Keratinocyte (primary cell): ENCODE results near the gene METTL26. TPM values are rescaled to one million over a fixed set of nuclear protein-coding genes. Genes with fewer than 3 reads are reported as not detected.

Source experiments
- DNase-seq: peaks from one replicate; pipeline ENCODE4 v3.0.0-alpha.2; 2011; ENCODE audit warnings: low read depth, missing footprints, low spot score
- FAIRE-seq: peaks from 2 replicates; lab custom pipeline; 2011; peaks lifted over from hg19 to GRCh38; lab: Jason Lieb, UNC
- H2AFZ ChIP-seq: 2 replicates; pipeline ENCODE4 v1.6.0; 2012; ENCODE audit warnings: low read length, control low read depth, inconsistent platforms; ENCODE audit not compliant: control insufficient read depth
- H3K27ac ChIP-seq: 2 replicates; pipeline ENCODE4 v1.5.1; 2011; ENCODE audit warnings: low read length; ENCODE audit not compliant: control insufficient read depth, insufficient read depth
- H3K27me3 ChIP-seq: 3 replicates; pipeline ENCODE4 v1.6.0; 2011; ENCODE audit warnings: low read length; ENCODE audit not compliant: control insufficient read depth, insufficient read depth; ENCODE audit errors: extremely low read depth
- H3K36me3 ChIP-seq, 2 experiments: 2 replicates in 1 of 2; 3 replicates in 1 of 2; pipeline ENCODE4 v1.5.1; 2011; ENCODE audit warnings: low read length in 2 of 2, mild to moderate bottlenecking in 1 of 2; ENCODE audit not compliant: control insufficient read depth in 2 of 2, insufficient read depth in 2 of 2; ENCODE audit errors: extremely low read depth in 1 of 2
- H3K4me1 ChIP-seq: 3 replicates; pipeline ENCODE4 v1.5.1; 2011; ENCODE audit warnings: low read length; ENCODE audit not compliant: control insufficient read depth, insufficient read depth; ENCODE audit errors: extremely low read depth
- H3K4me2 ChIP-seq: 3 replicates; pipeline ENCODE4 v1.6.0; 2011; ENCODE audit warnings: low read depth, low read length; ENCODE audit not compliant: control insufficient read depth, insufficient read depth; ENCODE audit errors: extremely low read depth
- H3K4me3 ChIP-seq, 3 experiments: fragments of 200-600 bp in 1 of 3; sonication (generic) in 1 of 3; 2 replicates in 2 of 3; 3 replicates in 1 of 3; pipeline ENCODE4 v1.5.1; 2011 to 2016; ENCODE audit warnings: low read length in 3 of 3, mild to moderate bottlenecking in 3 of 3, control low read depth in 2 of 3, inconsistent platforms in 1 of 3, low read depth in 1 of 3, mixed read lengths in 1 of 3, mixed run types in 1 of 3, moderate library complexity in 1 of 3; ENCODE audit not compliant: control insufficient read depth in 2 of 3, insufficient read depth in 2 of 3; ENCODE audit errors: extremely low read depth in 1 of 3
- H3K79me2 ChIP-seq: 2 replicates; pipeline ENCODE4 v1.6.0; 2012; ENCODE audit warnings: low read length; ENCODE audit not compliant: control insufficient read depth, insufficient read depth
- H3K9ac ChIP-seq: 3 replicates; pipeline ENCODE4 v1.6.0; 2011; ENCODE audit warnings: low read length; ENCODE audit not compliant: control insufficient read depth, insufficient read depth; ENCODE audit errors: extremely low read depth
- H3K9me1 ChIP-seq: 3 replicates; pipeline ENCODE4 v1.6.0; 2011; ENCODE audit warnings: low read length; ENCODE audit not compliant: control insufficient read depth, insufficient read depth; ENCODE audit errors: extremely low read depth
- H3K9me3 ChIP-seq: 2 replicates; pipeline ENCODE4 v1.5.1; 2012; ENCODE audit warnings: low read depth, low read length; ENCODE audit not compliant: control insufficient read depth
- H4K20me1 ChIP-seq: 3 replicates; pipeline ENCODE4 v1.6.0; 2011; ENCODE audit warnings: low read length; ENCODE audit not compliant: control insufficient read depth, insufficient read depth; ENCODE audit errors: extremely low read depth
- CTCF ChIP-seq, 3 experiments: IDR thresholded peaks in 1 of 3; conservative IDR thresholded peaks in 1 of 3; optimal IDR thresholded peaks in 1 of 3; 2 replicates in 2 of 3; 3 replicates in 1 of 3; pipeline versions ENCODE3 to v1.5.1; 2011; ENCODE audit warnings: low read length in 3 of 3, mild to moderate bottlenecking in 3 of 3, moderate library complexity in 2 of 3, control low read depth in 1 of 3, inconsistent platforms in 1 of 3; ENCODE audit not compliant: insufficient read depth in 2 of 3; ENCODE audit errors: extremely low read depth in 1 of 3
- EZH2 ChIP-seq: IDR thresholded peaks from one replicate; pipeline ENCODE4 v1.6.1; 2012; ENCODE audit warnings: inconsistent platforms, mild to moderate bottlenecking, low read length, moderate library complexity
- dilution Hi-C: fragments of 300-500 bp; cut with MboI; formaldehyde crosslinking; loops from one replicate; pipeline ENCODE4 v1.7.0; 2020; ENCODE audit warnings: low sequenced_read_pairs; ENCODE audit not compliant: extremely low pct_ligation_motif_present
- polyA plus RNA-seq, 5 experiments: library from polyadenylated mRNA; depleted of rRNA in 3 of 5; stranded (reverse) in 3 of 5; stranded (forward) in 1 of 5; unstranded in 1 of 5; fragments of >200 nt; gene quantifications; 1 replicate in 1 of 5; 2 replicates in 3 of 5; 3 replicates in 1 of 5; pipeline versions ENCODE4 v1.2.1 to v1.2.3, GENCODE V29; 2011 to 2012; ENCODE audit warnings: missing spikeins in 2 of 5, low read depth in 1 of 5, low replicate concordance in 1 of 5

The METTL26 gene
- polyA plus RNA-seq, 1 donor (not counting 4 experiments of a cell fraction or from before 2014, with no cell fraction given) = 46.9 TPM

- TF ChIP-seq EZH2 (no peak), CTCF (optimal IDR thresholded peaks at IDR 0.05 in 1 of 3, IDR thresholded peaks at IDR 0.05 in 1 of 3, conservative IDR thresholded peaks at IDR 0.05 in 1 of 3; ENCODE audit: extremely low read depth in 1 of 3, insufficient read depth in 2 of 3, low read length in 3 of 3) (no peak)
- Histone ChIP-seq H3K4me1 (peaks cover 56% of the 10 kb centered on the region), H2AFZ (no peak overlapping the region), H3K4me2 (peak overlapping the region; percentile 97), H3K9me1 (peaks cover 12% of the 10 kb centered on the region), H3K27me3 (no peaks in the 10 kb centered on the region), H3K36me3 (no peaks in the 10 kb centered on the region), H3K27ac (no peak overlapping the region), H3K4me3 (peak overlapping the region in 1 of 3 experiments; percentile 75), H3K9ac (no peak overlapping the region), H4K20me1 (peaks cover 42% of the 10 kb centered on the region), H3K79me2 (peaks cover 37% of the 10 kb centered on the region), H3K9me3 (no peaks in the 10 kb centered on the region)
- dilution Hi-C loops = no loop called here
- no peak for DNase-seq
- no peak for FAIRE-seq
Measured at GRCh38 chr16:591231-591630, 44.9 kb downstream of the METTL26 start.

GRCh38 chr16:590815-591200 lies 45.3 kb downstream of the METTL26 start:
- Histone ChIP-seq H3K36me3 (no peaks in the 10 kb centered on the region), H3K4me1 (peaks cover 52% of the 10 kb centered on the region), H3K27ac (peak overlapping the region; percentile 36), H3K4me3 (peak overlapping the region; percentile 75 to 85 (median 84)), H3K27me3 (no peaks in the 10 kb centered on the region), H3K9me3 (no peaks in the 10 kb centered on the region), H3K79me2 (peaks cover 33% of the 10 kb centered on the region), H4K20me1 (peaks cover 40% of the 10 kb centered on the region), H2AFZ (no peak overlapping the region), H3K9me1 (peaks cover 12% of the 10 kb centered on the region), H3K4me2 (peak overlapping the region; percentile 97), H3K9ac (peak overlapping the region; percentile 80)
- dilution Hi-C loops = no loop called here
- no peak for FAIRE-seq
- TF ChIP-seq CTCF (optimal IDR thresholded peaks at IDR 0.05 in 1 of 3, IDR thresholded peaks at IDR 0.05 in 1 of 3, conservative IDR thresholded peaks at IDR 0.05 in 1 of 3; ENCODE audit: extremely low read depth in 1 of 3, insufficient read depth in 2 of 3, low read length in 3 of 3) = no peak
- no peak for TF ChIP-seq EZH2
- no peak for DNase-seq
